Neural crest cell (in vitro differentiated cells): ENCODE measurements around the gene ZG16B. TPM values are rescaled to one million over a fixed set of nuclear protein-coding genes. Genes with fewer than 3 reads are reported as not detected.
A peak's percentile ranks its signal among the peaks of the same experiment; 100 is the strongest.

Experiments used
- DNase-seq: peaks from one replicate; pipeline ENCODE4 v3.0.0; 2021; ENCODE audit warnings: low read depth, mixed read lengths, low spot score
- H3K27ac Mint-ChIP-seq: one replicate; pipeline ENCODE4 v1.8.0; 2021; ENCODE audit warnings: mild to moderate bottlenecking, mixed read lengths; ENCODE audit not compliant: unreplicated experiment
- H3K27me3 Mint-ChIP-seq: 2 replicates; pipeline ENCODE4 v1.8.0; 2021; ENCODE audit warnings: low read depth, mild to moderate bottlenecking, mixed read lengths
- H3K36me3 Mint-ChIP-seq: 2 replicates; pipeline ENCODE4 v1.8.0; 2021; ENCODE audit warnings: low read depth, mild to moderate bottlenecking, mixed read lengths
- H3K4me1 Mint-ChIP-seq: 2 replicates; pipeline ENCODE4 v1.8.0; 2021; ENCODE audit warnings: mixed read lengths
- H3K4me3 Mint-ChIP-seq: one replicate; pipeline ENCODE4 v1.8.0; 2021; ENCODE audit warnings: mild to moderate bottlenecking, mixed read lengths
- H3K9me3 Mint-ChIP-seq: 2 replicates; pipeline ENCODE4 v1.8.0; 2021; ENCODE audit warnings: mixed read lengths
- CTCF ChIP-seq: fragments of 200-600 bp; sonication (generic); conservative IDR thresholded peaks from 2 replicates; pipeline ENCODE4 v1.5.0; 2021; ENCODE audit warnings: antibody characterized with exemption, mild to moderate bottlenecking
- total RNA-seq: library from RNA; stranded (reverse); gene quantifications from 2 replicates; pipeline ENCODE4 v1.2.1, GENCODE V29; 2021

The ZG16B gene
- total RNA-seq, 1 donor from 2014 or later = not detected

GRCh38 chr16:2860826-2861567, 30.9 kb downstream of the ZG16B start:
- DNase-seq = no peak
- H3K27ac Mint-ChIP-seq = no peak overlapping the region
- no peak overlapping the region for H3K4me3 Mint-ChIP-seq
- TF ChIP-seq CTCF = no peak
- peaks cover 72% of the 10 kb centered on the region for H3K27me3 Mint-ChIP-seq
- H3K9me3 Mint-ChIP-seq = peaks cover 3% of the 10 kb centered on the region
- no peaks in the 10 kb centered on the region for H3K36me3 Mint-ChIP-seq
- H3K4me1 Mint-ChIP-seq = no peaks in the 10 kb centered on the region

- Mint-ChIP-seq H3K27me3 (peaks cover 69% of the 10 kb centered on the region), H3K9me3 (peaks cover 3% of the 10 kb centered on the region)
Observed at GRCh38 chr16:2865651-2866050, 35.5 kb downstream of the ZG16B start.

GRCh38 chr16:2866431-2866830, 36.3 kb downstream of the ZG16B start:
- H3K4me3 Mint-ChIP-seq = peak overlapping the region; percentile 16
- DNase-seq = no peak
- no peaks in the 10 kb centered on the region for H3K9me3 Mint-ChIP-seq
- peaks cover 69% of the 10 kb centered on the region for H3K27me3 Mint-ChIP-seq
- no peak overlapping the region for H3K27ac Mint-ChIP-seq
- no peak for TF ChIP-seq CTCF
- H3K36me3 Mint-ChIP-seq = no peaks in the 10 kb centered on the region
- no peaks in the 10 kb centered on the region for H3K4me1 Mint-ChIP-seq

More at GRCh38 chr16:2865651-2866050, 35.5 kb downstream of the ZG16B start:
- TF ChIP-seq CTCF = no peak
- no peak for DNase-seq
- Mint-ChIP-seq H3K27ac (no peak overlapping the region), H3K4me1 (no peaks in the 10 kb centered on the region), H3K4me3 (no peak overlapping the region), H3K36me3 (no peaks in the 10 kb centered on the region)

- DNase-seq = no peak
- H3K27me3 Mint-ChIP-seq = peaks cover 77% of the 10 kb centered on the region
- H3K36me3 Mint-ChIP-seq = no peaks in the 10 kb centered on the region
- H3K4me1 Mint-ChIP-seq = no peaks in the 10 kb centered on the region
- no peaks in the 10 kb centered on the region for H3K9me3 Mint-ChIP-seq
- no peak for TF ChIP-seq CTCF
- H3K4me3 Mint-ChIP-seq = peak overlapping the region; percentile 90
- H3K27ac Mint-ChIP-seq = no peak overlapping the region
Observed at GRCh38 chr16:2867661-2867986, 37.5 kb downstream of the ZG16B start.

GRCh38 chr16:2867987-2868789, 38.1 kb downstream of the ZG16B start:
- Mint-ChIP-seq H3K27me3 (peaks cover 82% of the 10 kb centered on the region), H3K36me3 (no peaks in the 10 kb centered on the region), H3K9me3 (no peaks in the 10 kb centered on the region), H3K27ac (peak overlapping the region; percentile 95), H3K4me1 (no peaks in the 10 kb centered on the region), H3K4me3 (peak overlapping the region; percentile 90)
- peak; percentile 99 for TF ChIP-seq CTCF
- DNase-seq = peak; percentile 99
